ENCODE measurements around the gene MMS19.

DNA sequence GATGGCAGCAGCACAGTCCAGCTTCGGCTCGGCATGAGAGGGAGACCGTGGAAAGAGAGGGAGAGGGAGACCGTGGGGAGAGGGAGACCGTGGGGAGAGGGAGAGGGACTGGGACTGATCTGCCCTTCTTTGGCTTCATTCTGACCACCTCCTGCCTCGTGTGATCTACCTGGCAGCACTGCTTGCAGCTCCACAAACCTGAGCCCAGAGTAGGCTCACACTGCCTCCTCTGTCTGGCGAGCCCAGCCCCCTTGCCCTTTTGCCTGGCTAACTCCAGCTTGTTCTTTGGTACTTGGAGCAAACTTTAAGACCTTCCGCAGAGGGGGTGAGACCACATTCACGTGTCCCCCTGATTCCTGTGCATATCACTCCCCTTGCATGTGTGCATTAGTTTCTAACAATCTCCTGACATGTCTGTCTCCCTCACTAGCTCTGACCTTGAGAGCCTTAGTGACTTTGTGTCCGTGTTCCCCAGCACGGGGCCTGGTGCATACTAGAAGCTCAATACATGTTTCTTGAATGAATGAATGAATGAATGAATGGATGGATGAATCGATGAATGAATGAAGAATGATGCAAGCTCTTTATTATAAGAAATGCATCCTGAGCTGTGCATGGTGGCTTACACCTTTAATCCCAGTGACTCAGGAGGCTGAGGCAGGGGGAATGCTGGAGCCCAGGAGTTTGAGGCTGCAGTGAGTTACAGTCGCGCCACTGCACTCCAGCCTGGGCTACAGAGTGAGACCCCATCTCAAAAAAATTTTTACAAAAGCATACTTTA lies 31.7 kb upstream of the MMS19 start:
- TF ChIP-seq POLR2AphosphoS5 (IDR thresholded peaks at IDR 0.05; ENCODE audit: low read depth, low read length): no peak
- no peak for TF ChIP-seq TAF1 (IDR thresholded peaks at IDR 0.05; ENCODE audit: borderline replicate concordance, insufficient read depth, low read length)

Measured in PFSK-1 (cell line).